ENCODE measurements around the gene BPTF. TPM values are rescaled to one million over a fixed set of nuclear protein-coding genes. Genes with fewer than 3 reads are reported as not detected.

The BPTF gene
- total and polyA plus RNA-seq, 2 of the 8 experiments (the other 6 are each of a cell fraction or from before 2014, with no cell fraction given), result 107 to 228 TPM

GRCh38 chr17:67922503-67922902 lies 97.2 kb downstream of the BPTF start:
- Histone ChIP-seq H2BK15ac (ENCODE audit: low read length) (no peak overlapping the region), H2AFZ (ENCODE audit: low read length) (no peak overlapping the region), H3K27me3 (replicated peaks in 1 of 4; ENCODE audit: control insufficient read depth in 3 of 4, extremely low read depth in 1 of 4, insufficient read depth in 3 of 4, low read length in 3 of 4) (no peaks in the 10 kb centered on the region), H4K8ac (ENCODE audit: extremely low read depth, insufficient read depth, low read length) (no peak overlapping the region), H3K4ac (replicated peaks; ENCODE audit: insufficient read length, low read depth, low read length) (no peak overlapping the region), H3K27ac (ENCODE audit: low read depth, low read length) (no peak overlapping the region), H4K20me1 (replicated peaks in 1 of 2; ENCODE audit: control insufficient read depth in 1 of 2, insufficient read depth in 2 of 2, low read length in 2 of 2) (peaks cover 0 to 3% of the 10 kb centered on the region in 2 experiments), H4K5ac (ENCODE audit: insufficient read length, low read depth, low read length) (no peak overlapping the region), H2BK20ac (ENCODE audit: low read length) (no peak overlapping the region), H3K36me3 (ENCODE audit: control insufficient read depth in 2 of 4, insufficient read depth in 4 of 4, low read length in 3 of 4) (peaks cover 19 to 87% (median 58%) of the 10 kb centered on the region in 4 experiments), H3K79me2 (ENCODE audit: control insufficient read depth in 1 of 2, insufficient read depth in 2 of 2, low read length in 2 of 2) (no peaks in the 10 kb centered on the region; a peak in 1 of 4 replicates), H3K23me2 (ENCODE audit: low read depth, low read length) (no peaks in the 10 kb centered on the region), H2BK120ac (replicated peaks; ENCODE audit: low read depth, low read length) (no peak overlapping the region), H3K4me3 (ENCODE audit: extremely low read depth in 1 of 4, insufficient read depth in 2 of 4, low read depth in 3 of 4, low read length in 4 of 4) (no peak overlapping the region), H3K56ac (replicated peaks; ENCODE audit: insufficient read length, low read depth, low read length) (no peak overlapping the region), H2AK5ac (ENCODE audit: low read depth, low read length) (no peak overlapping the region), H3K18ac (ENCODE audit: extremely low read depth, low read length) (no peak overlapping the region), H3K23ac (ENCODE audit: insufficient read length) (no peak overlapping the region), H3K14ac (ENCODE audit: insufficient read length) (no peak overlapping the region), H3K9me3 (ENCODE audit: insufficient read depth in 2 of 2, low read depth in 1 of 2, low read length in 1 of 2) (no peaks in the 10 kb centered on the region), H4K91ac (replicated peaks; ENCODE audit: insufficient read length, low read length) (no peak overlapping the region), H2BK5ac (ENCODE audit: low read depth, low read length) (no peak overlapping the region), H2BK12ac (ENCODE audit: low read depth, low read length) (no peak overlapping the region), H3K4me2 (ENCODE audit: insufficient read depth in 1 of 2, low read depth in 2 of 2, low read length in 2 of 2) (no peak overlapping the region), H3K4me1 (replicated peaks in 1 of 4; ENCODE audit: control insufficient read depth in 3 of 4, insufficient read depth in 4 of 4, low read length in 3 of 4) (no peaks in the 10 kb centered on the region), H3K9ac (replicated peaks in 1 of 4; ENCODE audit: extremely low read depth in 1 of 4, low read depth in 3 of 4, low read length in 3 of 4) (no peak overlapping the region), H3K79me1 (ENCODE audit: low read depth, low read length) (no peaks in the 10 kb centered on the region)
- ChIA-PET POLR2A (ENCODE audit: partially characterized antibody) (no interaction called here), CTCF (ENCODE audit: partially characterized antibody) (interaction anchor here (1.1 kb wide), 1 partner anchor 20 kb away, joined by 3 read pairs; no protein-coding TSS in a partner anchor)
- FAIRE-seq (no peak), DNase-seq (ENCODE audit: low read depth in 1 of 2, low spot score in 2 of 2) (no peak)
- WGBS, 2 experiments (ENCODE audit: extremely low coverage in 1 of 2, insufficient coverage in 1 of 2, insufficient read length in 1 of 2, insufficient replicate concordance in 2 of 2, low coverage in 1 of 2, low lambda C conversion rate in 2 of 2, missing lambda C conversion rate in 1 of 2), result 95% methylated on average over 5 of the region's 5 CpGs; no CpG with 5 or more reads in 1 of the 2 experiments
- TF ChIP-seq CBX5 (IDR thresholded peaks at IDR 0.05; ENCODE audit: low read depth, low read length) (no peak), TEAD4 (IDR thresholded peaks at IDR 0.05; ENCODE audit: low read depth, low read length) (no peak), SP1 (IDR thresholded peaks at IDR 0.05; ENCODE audit: low read depth, low read length) (no peak), SIN3A (conservative IDR thresholded peaks at IDR 0.05 in 1 of 2, IDR thresholded peaks at IDR 0.05 in 1 of 2; ENCODE audit: low read depth in 1 of 2, low read length in 2 of 2) (no peak), CBX8 (IDR thresholded peaks at IDR 0.05; ENCODE audit: borderline replicate concordance, low read depth, low read length) (no peak), TAF7 (optimal IDR thresholded peaks at IDR 0.05; ENCODE audit: borderline replicate concordance, low read depth, low read length) (no peak)
